Vagina (tissue), 2 donors: Measurements from ENCODE around the gene CUL4B.

Source experiments
- POLR2A ChIP-seq, 2 donors: fragments of 450-650 bp; IDR thresholded peaks; one replicate each; pipeline ENCODE4 v1.6.1; 2017; ENCODE audit warnings: antibody characterized with exemption in 2 of 2, mild to moderate bottlenecking in 2 of 2, moderate library complexity in 2 of 2
- POLR2AphosphoS5 ChIP-seq, 2 donors: sonication (generic); formaldehyde crosslinking; IDR thresholded peaks; one replicate each; pipeline ENCODE4 v1.9.0; 2017; ENCODE audit warnings: antibody characterized with exemption in 2 of 2, mild to moderate bottlenecking in 2 of 2, low read depth in 1 of 2; ENCODE audit not compliant: insufficient read depth in 1 of 2

GRCh38 chrX:120585702-120586101 is 24.9 kb upstream of the CUL4B start:
- TF ChIP-seq POLR2AphosphoS5 (IDR thresholded peaks at IDR 0.05; ENCODE audit: insufficient read depth in 1 of 2, low read depth in 1 of 2), result no peak
- TF ChIP-seq POLR2A (IDR thresholded peaks at IDR 0.05), result no peak
